HG03342 (cell line): ENCODE measurements around the gene KLHL22.
"Not testable (repeated sequence)": the region's sequence is repeated elsewhere in the genome, so short reads cannot be mapped to it uniquely, and the experiment has no call there.

Source experiments
- ATAC-seq: cut with Tn5 transposase; IDR thresholded peaks from one replicate; pipeline ENCODE4 v1.9.1; 2021; ENCODE audit warnings: mild to moderate bottlenecking, moderate library complexity; ENCODE audit not compliant: unreplicated experiment

Gene KLHL22

GRCh38 chr22:20423008-20423905 is 72.3 kb downstream of the KLHL22 start:
- no peak for ATAC-seq

GRCh38 chr22:20422271-20423007 is 73.2 kb downstream of the KLHL22 start:
- no peak for ATAC-seq

- ATAC-seq, result no peak
Measured at GRCh38 chr22:20421507-20421874, 74.1 kb downstream of the KLHL22 start.

- no peak for ATAC-seq
Measured at GRCh38 chr22:20420157-20420842, 75.3 kb downstream of the KLHL22 start.

GRCh38 chr22:20419664-20419951 is 76.0 kb downstream of the KLHL22 start:
- no peak for ATAC-seq

GRCh38 chr22:20418211-20418788 is 77.3 kb downstream of the KLHL22 start:
- ATAC-seq, result no peak

- ATAC-seq, result not testable (repeated sequence)
Measured at GRCh38 chr22:20415699-20416098, 79.9 kb downstream of the KLHL22 start.

- ATAC-seq, result not testable (repeated sequence)
Measured at GRCh38 chr22:20415241-20415640, 80.4 kb downstream of the KLHL22 start.

- no peak for ATAC-seq
Measured at GRCh38 chr22:20414450-20414849, 81.1 kb downstream of the KLHL22 start.

- ATAC-seq, result no peak
Measured at GRCh38 chr22:20414059-20414440, 81.5 kb downstream of the KLHL22 start.

- no peak for ATAC-seq
Measured at GRCh38 chr22:20413217-20414058, 82.2 kb downstream of the KLHL22 start.

GRCh38 chr22:20412474-20413216 is 83.0 kb downstream of the KLHL22 start:
- no peak for ATAC-seq

GRCh38 chr22:20409385-20409784 is 86.2 kb downstream of the KLHL22 start:
- not testable (repeated sequence) for ATAC-seq

- no peak for ATAC-seq
Measured at GRCh38 chr22:20408891-20409290, 86.7 kb downstream of the KLHL22 start.

- no peak for ATAC-seq
Measured at GRCh38 chr22:20407829-20408228, 87.8 kb downstream of the KLHL22 start.

- ATAC-seq, result no peak
Measured at GRCh38 chr22:20406686-20407408, 88.7 kb downstream of the KLHL22 start.

- no peak for ATAC-seq
Measured at GRCh38 chr22:20405931-20406685, 89.5 kb downstream of the KLHL22 start.

GRCh38 chr22:20405291-20405930 is 90.2 kb downstream of the KLHL22 start:
- ATAC-seq, result no peak
